Panc1 (cell line): Measurements from ENCODE around the gene SLC30A7. TPM values are rescaled to one million over a fixed set of nuclear protein-coding genes. Genes with fewer than 3 reads are reported as not detected.
"Not testable (repeated sequence)": the region's sequence is repeated elsewhere in the genome, so short reads cannot be mapped to it uniquely, and the experiment has no call there.

Source experiments
- ATAC-seq: fragments of 200-7000 bp; cut with Tn5 transposase; 2 replicates; pipeline ENCODE4 v1.9.1; 2020; ENCODE audit warnings: mild to moderate bottlenecking, moderate library complexity
- BruUV-seq: library from RNA; stranded (reverse); fragments of 400-500 nt; replicated peaks from 2 replicates; lab custom pipeline; 2021; lab: Mats Ljungman, UMichigan
- CTCF ChIA-PET: fragments of 300-600 bp; sonication (Branson Sonifier 250); formaldehyde crosslinking; loops from one replicate; lab custom pipeline; 2022; ENCODE audit warnings: antibody characterized with exemption; lab: Charles Lee
- POLR2A ChIA-PET: fragments of 300-600 bp; sonication (Branson Sonifier 250); formaldehyde crosslinking; loops from one replicate; lab custom pipeline; 2022; ENCODE audit warnings: antibody characterized with exemption; lab: Charles Lee
- DNase-seq: peaks from one replicate; pipeline ENCODE4 v3.0.0-alpha.2; 2010; ENCODE audit warnings: low read depth, low spot score
- H3K27ac ChIP-seq: 2 replicates; pipeline ENCODE4 v1.5.1; 2011; ENCODE audit warnings: mild to moderate bottlenecking, low read length, inconsistent platforms
- H3K27me3 ChIP-seq: fragments of 200-500 bp; sonication (Bioruptor generic); 2 replicates; pipeline ENCODE4 v1.6.0; 2014; ENCODE audit warnings: low read length, inconsistent platforms; ENCODE audit not compliant: control insufficient read depth, insufficient read depth
- H3K36me3 ChIP-seq: fragments of 200-500 bp; sonication (Bioruptor generic); 2 replicates; pipeline ENCODE4 v1.5.1; 2014; ENCODE audit warnings: inconsistent platforms, mild to moderate bottlenecking, low read length, moderate library complexity; ENCODE audit not compliant: control insufficient read depth, insufficient read depth
- H3K4me1 ChIP-seq: 2 replicates; pipeline ENCODE4 v1.5.1; 2011; ENCODE audit warnings: inconsistent platforms, mild to moderate bottlenecking, low read length, moderate library complexity; ENCODE audit not compliant: control insufficient read depth, insufficient read depth
- H3K4me3 ChIP-seq, 2 experiments: 2 replicates each; pipeline ENCODE4 v1.5.1; 2011 to 2012; ENCODE audit warnings: low read depth in 2 of 2, low read length in 2 of 2, mild to moderate bottlenecking in 2 of 2, inconsistent platforms in 1 of 2, moderate library complexity in 1 of 2
- H3K9me3 ChIP-seq: fragments of 200-500 bp; sonication (Bioruptor generic); 2 replicates; pipeline ENCODE4 v1.5.1; 2014; ENCODE audit warnings: low read depth, mild to moderate bottlenecking, inconsistent platforms, low read length, moderate library complexity; ENCODE audit not compliant: control insufficient read depth, insufficient read depth
- POLR2AphosphoS5 ChIP-seq: IDR thresholded peaks from 2 replicates; pipeline ENCODE4 v1.6.1; 2012; ENCODE audit warnings: mild to moderate bottlenecking, low read depth, low read length, moderate library complexity
- SIN3A ChIP-seq: IDR thresholded peaks from 2 replicates; pipeline ENCODE4 v1.6.1; 2012; ENCODE audit warnings: low read depth, mild to moderate bottlenecking, low read length, moderate library complexity, borderline replicate concordance; ENCODE audit not compliant: insufficient read depth
- TCF7L2 ChIP-seq: IDR thresholded peaks from 2 replicates; pipeline ENCODE4 v1.6.1; 2011; ENCODE audit warnings: mild to moderate bottlenecking, low read depth, low read length, inconsistent platforms
- in situ Hi-C: cut with HindIII; loops from 2 replicates; pipeline ENCODE4 v1.10.0; 2016; ENCODE audit warnings: low sequenced_read_pairs, low pct_unique_long_range_greater_than_20kb
- intact Hi-C: fragments of 100-400 bp; cut with micrococcal nuclease; formaldehyde crosslinking; loops from one replicate; pipeline ENCODE4 v1.10.0; 2022; ENCODE audit not compliant: unreplicated experiment
- total RNA-seq: library from RNA; stranded (reverse); gene quantifications from one replicate; pipeline ENCODE4 v1.2.1, GENCODE V29; 2021; ENCODE audit not compliant: unreplicated experiment
- TF ChIP-seq, protein P1 (sequence below), 2 experiments: IDR thresholded peaks; 2 replicates each; pipeline ENCODE4 v1.6.1; 2011 to 2012; ENCODE audit warnings: low read depth in 2 of 2, control low read depth in 1 of 2, low read length in 1 of 2, mild to moderate bottlenecking in 1 of 2, moderate library complexity in 1 of 2; ENCODE audit not compliant: insufficient read depth in 1 of 2
- TF ChIP-seq, protein P2 (sequence below): fragments of 450-650 bp; IDR thresholded peaks from 2 replicates; pipeline ENCODE4 v1.5.1; 2017; ENCODE audit warnings: mild to moderate bottlenecking

The SLC30A7 gene
- total RNA-seq, 1 experiment from 2014 or later, result 18.5 TPM

DNA sequence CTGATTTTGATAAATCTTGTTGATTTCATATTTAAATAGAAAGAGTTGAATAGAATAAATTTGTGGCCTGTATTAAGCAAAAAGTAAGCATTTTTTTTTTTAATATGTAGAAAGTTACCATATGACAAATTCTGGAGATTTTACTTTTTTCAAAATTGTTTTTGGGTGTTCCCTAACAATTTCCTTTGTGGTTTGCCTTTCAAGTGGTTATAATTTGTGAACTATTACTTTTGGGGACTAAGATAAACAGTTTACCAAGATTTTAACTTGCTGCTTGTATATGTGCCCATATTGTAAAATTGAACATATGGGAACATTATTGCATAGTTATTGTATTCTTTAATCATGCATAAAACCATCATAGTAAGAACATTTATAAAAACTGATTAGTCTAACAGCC lies 34.6 kb downstream of the SLC30A7 start:
- no TSS peak for BruUV-seq
- no peaks in the 10 kb centered on the region for H3K4me1 ChIP-seq
- H3K27ac ChIP-seq, result no peak overlapping the region
- no peak overlapping the region for H3K4me3 ChIP-seq
- intact Hi-C loops (no loop called here), in situ Hi-C loops (no loop called here)
- CTCF ChIA-PET, result no interaction called here
- no peaks in the 10 kb centered on the region for H3K9me3 ChIP-seq
- TF ChIP-seq, protein P1, sequence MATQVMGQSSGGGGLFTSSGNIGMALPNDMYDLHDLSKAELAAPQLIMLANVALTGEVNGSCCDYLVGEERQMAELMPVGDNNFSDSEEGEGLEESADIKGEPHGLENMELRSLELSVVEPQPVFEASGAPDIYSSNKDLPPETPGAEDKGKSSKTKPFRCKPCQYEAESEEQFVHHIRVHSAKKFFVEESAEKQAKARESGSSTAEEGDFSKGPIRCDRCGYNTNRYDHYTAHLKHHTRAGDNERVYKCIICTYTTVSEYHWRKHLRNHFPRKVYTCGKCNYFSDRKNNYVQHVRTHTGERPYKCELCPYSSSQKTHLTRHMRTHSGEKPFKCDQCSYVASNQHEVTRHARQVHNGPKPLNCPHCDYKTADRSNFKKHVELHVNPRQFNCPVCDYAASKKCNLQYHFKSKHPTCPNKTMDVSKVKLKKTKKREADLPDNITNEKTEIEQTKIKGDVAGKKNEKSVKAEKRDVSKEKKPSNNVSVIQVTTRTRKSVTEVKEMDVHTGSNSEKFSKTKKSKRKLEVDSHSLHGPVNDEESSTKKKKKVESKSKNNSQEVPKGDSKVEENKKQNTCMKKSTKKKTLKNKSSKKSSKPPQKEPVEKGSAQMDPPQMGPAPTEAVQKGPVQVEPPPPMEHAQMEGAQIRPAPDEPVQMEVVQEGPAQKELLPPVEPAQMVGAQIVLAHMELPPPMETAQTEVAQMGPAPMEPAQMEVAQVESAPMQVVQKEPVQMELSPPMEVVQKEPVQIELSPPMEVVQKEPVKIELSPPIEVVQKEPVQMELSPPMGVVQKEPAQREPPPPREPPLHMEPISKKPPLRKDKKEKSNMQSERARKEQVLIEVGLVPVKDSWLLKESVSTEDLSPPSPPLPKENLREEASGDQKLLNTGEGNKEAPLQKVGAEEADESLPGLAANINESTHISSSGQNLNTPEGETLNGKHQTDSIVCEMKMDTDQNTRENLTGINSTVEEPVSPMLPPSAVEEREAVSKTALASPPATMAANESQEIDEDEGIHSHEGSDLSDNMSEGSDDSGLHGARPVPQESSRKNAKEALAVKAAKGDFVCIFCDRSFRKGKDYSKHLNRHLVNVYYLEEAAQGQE (IDR thresholded peaks at IDR 0.05; ENCODE audit: insufficient read depth in 1 of 2, low read depth in 2 of 2, low read length in 1 of 2), result no peak
- TF ChIP-seq, protein P2, sequence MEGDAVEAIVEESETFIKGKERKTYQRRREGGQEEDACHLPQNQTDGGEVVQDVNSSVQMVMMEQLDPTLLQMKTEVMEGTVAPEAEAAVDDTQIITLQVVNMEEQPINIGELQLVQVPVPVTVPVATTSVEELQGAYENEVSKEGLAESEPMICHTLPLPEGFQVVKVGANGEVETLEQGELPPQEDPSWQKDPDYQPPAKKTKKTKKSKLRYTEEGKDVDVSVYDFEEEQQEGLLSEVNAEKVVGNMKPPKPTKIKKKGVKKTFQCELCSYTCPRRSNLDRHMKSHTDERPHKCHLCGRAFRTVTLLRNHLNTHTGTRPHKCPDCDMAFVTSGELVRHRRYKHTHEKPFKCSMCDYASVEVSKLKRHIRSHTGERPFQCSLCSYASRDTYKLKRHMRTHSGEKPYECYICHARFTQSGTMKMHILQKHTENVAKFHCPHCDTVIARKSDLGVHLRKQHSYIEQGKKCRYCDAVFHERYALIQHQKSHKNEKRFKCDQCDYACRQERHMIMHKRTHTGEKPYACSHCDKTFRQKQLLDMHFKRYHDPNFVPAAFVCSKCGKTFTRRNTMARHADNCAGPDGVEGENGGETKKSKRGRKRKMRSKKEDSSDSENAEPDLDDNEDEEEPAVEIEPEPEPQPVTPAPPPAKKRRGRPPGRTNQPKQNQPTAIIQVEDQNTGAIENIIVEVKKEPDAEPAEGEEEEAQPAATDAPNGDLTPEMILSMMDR, result no peak
- TF ChIP-seq TCF7L2 (no peak), POLR2AphosphoS5 (no peak), SIN3A (no peak)
- ATAC-seq (no peak), DNase-seq (no peak)
- H3K27me3 ChIP-seq, result no peaks in the 10 kb centered on the region
- POLR2A ChIA-PET, result no interaction called here
- H3K36me3 ChIP-seq, result no peaks in the 10 kb centered on the region

GRCh38 chr1:100931716-100932115 lies 35.8 kb downstream of the SLC30A7 start:
- no TSS peak for BruUV-seq
- no peaks in the 10 kb centered on the region for H3K36me3 ChIP-seq
- ChIA-PET POLR2A (no interaction called here), CTCF (no interaction called here)
- intact Hi-C loops (no loop called here), in situ Hi-C loops (no loop called here)
- H3K4me3 ChIP-seq, result no peak overlapping the region
- no peaks in the 10 kb centered on the region for H3K9me3 ChIP-seq
- TF ChIP-seq, protein P2, result no peak
- TF ChIP-seq TCF7L2, result no peak
- H3K4me1 ChIP-seq, result no peaks in the 10 kb centered on the region
- H3K27me3 ChIP-seq, result no peaks in the 10 kb centered on the region
- ATAC-seq (no peak), DNase-seq (no peak)
- no peak overlapping the region for H3K27ac ChIP-seq

GRCh38 chr1:100933555-100933954 lies 37.7 kb downstream of the SLC30A7 start:
- H3K27me3 ChIP-seq, in situ Hi-C loops, H3K4me1 ChIP-seq, CTCF ChIA-PET, H3K27ac ChIP-seq, H3K36me3 ChIP-seq, intact Hi-C loops, BruUV-seq, H3K4me3 ChIP-seq, ATAC-seq, DNase-seq, H3K9me3 ChIP-seq, POLR2A ChIA-PET: not testable (repeated sequence)
